Stimulated activated CD4-positive, alpha-beta T cell treated with anti-CD3 and anti-CD28 coated beads, Interleukin-1b, Interleukin-23, amount 100 ng/mL, for 4 hours (primary cell): ENCODE data around the gene GNA12.
"Not testable (repeated sequence)": the region's sequence is repeated elsewhere in the genome, so short reads cannot be mapped to it uniquely, and the experiment has no call there.

Source experiments
- DNase-seq, 2 donors: peaks; one replicate each; pipeline ENCODE4 v3.0.0-alpha.2; 2020; ENCODE audit warnings: low read depth in 2 of 2

GNA12 gene

DNA sequence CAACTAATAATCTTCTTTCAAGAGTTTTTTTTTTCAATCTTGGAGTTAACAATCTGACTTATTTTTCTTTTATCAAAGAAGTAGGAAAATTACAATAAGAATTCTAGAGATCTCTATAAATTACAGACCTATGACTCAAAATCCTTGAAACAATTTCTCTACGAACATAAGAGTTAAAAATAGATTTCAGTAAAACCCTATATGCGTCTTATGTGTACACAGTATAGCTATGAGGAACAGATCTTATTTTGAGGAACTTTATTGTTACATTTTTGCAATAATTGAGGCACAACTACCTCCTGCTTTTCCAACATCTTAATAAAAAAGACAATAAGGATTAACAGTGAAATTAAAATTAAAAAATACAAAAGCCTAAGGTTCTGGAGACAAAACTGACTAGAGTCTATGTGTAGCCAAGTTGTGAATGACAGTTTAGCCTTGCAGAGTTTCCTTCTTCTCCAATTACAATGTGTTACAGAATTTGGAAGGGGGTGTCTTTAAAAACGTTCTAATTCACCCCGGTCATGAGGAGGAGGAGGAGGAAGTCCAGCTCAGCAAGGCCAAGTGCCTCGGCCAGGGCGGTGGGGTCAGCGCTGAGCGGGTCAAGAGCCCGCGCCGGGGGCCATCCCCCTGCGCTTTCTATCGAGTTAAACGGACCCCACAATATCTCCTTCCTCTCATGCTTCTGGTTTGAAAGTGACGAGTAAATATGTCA is 115.6 kb downstream of the GNA12 start:
- DNase-seq: no peak

DNA sequence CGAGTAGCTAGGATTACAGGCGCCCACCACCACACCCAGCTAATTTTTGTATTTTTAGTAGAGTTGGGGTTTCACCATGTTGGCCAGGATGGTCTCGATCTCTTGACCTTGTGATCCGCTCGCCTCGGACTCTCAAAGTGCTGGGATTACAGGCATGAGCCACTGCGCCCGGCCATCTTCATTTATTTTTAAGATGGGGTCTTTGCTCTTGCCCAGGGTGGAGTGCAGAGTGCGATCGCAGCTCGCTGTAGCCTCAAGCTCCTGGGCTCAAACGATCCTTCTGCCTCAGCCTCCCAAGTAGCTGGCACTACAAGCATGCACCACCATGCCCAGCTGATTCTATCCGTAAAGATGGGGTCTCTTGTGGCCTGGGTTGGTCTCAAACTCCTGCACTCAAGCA is 116.9 kb downstream of the GNA12 start:
- DNase-seq: not testable (repeated sequence)

- DNase-seq: no peak
Observed at GRCh38 chr7:2726316-2727018, 117.6 kb downstream of the GNA12 start.

GRCh38 chr7:2725178-2726105 is 118.7 kb downstream of the GNA12 start:
- DNase-seq: no peak

- DNase-seq: no peak
Observed at GRCh38 chr7:2724453-2725177, 119.5 kb downstream of the GNA12 start.

DNA sequence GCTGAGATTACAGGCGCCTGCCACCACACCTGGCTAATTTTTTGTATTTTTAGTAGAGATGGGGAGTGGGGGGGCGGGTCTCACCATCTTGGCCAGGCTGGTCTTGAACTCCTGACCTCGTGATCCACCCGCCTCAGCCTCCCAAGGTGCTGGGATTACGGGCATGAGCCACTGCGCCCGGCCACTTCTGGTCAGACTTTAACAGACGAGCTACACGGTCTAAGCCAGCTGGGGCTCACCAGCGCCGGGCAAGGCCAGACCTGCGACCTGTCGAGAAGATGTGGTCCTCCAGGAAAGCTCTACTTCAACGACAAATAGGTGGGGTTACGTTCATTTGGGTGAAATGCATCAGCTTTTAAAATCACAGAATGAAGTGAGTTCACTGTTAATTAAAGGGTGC is 120.1 kb downstream of the GNA12 start:
- DNase-seq: not testable (repeated sequence)

GRCh38 chr7:2723138-2723850 is 120.8 kb downstream of the GNA12 start:
- DNase-seq: no peak

DNA sequence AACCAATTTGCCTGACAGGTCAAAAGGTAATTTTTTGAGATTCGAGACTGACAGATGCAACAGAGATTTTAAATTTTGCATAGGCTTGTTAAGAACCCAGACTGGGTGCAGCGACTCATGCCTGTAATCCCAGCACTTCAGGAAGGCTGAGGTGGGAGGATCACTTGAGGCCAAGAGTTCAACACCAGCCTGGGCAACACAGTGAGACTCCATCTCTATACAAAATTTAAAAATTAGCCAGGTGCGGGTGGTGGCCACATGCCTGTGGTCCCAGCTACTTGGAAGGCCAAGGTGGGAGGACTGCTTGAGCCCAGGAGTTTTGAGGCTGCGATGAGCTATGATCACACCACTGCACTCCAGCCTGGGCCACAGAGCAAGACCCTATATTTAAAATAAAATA is 121.5 kb downstream of the GNA12 start:
- DNase-seq: no peak

GRCh38 chr7:2721842-2722241 is 122.3 kb downstream of the GNA12 start:
- no peak for DNase-seq

DNA sequence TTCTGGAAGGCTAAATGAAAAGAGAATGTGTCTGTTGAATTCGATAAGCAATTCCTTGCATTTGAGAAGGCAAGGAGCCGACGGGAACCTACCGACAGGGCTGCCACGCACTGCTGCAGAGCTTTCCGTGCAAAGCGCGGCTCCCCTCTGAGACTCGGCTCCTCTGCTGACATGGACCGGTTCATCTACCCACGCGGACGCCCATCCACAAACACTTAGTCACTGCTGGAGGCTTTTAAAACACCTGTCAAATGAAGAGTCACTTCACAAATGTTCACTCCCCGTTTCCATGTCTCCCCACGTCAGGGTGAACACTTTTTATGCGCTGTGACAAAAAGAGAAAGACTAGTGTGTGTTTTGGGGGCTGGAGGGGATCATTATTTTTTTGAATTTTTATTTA is 124.1 kb downstream of the GNA12 start:
- no peak for DNase-seq

- peak; percentile 56 to 60 for DNase-seq
Observed at GRCh38 chr7:2719007-2719406, 125.1 kb downstream of the GNA12 start.

DNA sequence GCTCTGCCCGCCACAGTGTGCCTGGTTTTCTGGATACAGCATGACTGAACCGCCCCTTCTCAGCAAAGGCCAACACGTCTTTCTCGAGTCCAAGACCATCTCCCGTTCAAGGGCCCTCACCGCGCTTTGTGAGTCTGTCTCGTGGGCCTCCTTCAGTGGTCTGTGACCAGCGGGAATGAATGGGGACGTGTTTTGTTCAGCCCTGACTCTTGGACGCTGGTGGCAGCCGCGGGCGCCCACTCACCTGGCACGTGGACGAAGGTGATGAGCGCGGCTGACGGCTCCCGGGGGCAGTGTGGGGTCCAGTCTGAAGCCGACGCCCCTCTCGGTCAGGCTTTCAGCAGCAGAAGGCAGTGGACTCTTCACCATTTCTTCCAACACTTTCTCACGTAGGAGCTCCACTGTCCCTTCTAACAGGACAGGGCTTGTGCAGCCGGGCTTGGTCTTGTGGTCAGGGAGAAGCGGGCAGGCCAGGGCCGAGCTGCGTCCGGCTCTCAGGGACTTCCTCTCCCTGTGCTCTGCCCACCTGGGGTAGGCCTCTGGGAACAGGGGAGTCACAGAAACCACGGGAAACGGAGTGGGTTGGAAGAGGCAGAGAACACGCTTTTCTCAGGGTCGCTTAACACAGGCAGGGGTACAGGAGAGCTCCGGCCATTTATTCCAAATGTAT is 125.7 kb downstream of the GNA12 start:
- DNase-seq: no peak

DNA sequence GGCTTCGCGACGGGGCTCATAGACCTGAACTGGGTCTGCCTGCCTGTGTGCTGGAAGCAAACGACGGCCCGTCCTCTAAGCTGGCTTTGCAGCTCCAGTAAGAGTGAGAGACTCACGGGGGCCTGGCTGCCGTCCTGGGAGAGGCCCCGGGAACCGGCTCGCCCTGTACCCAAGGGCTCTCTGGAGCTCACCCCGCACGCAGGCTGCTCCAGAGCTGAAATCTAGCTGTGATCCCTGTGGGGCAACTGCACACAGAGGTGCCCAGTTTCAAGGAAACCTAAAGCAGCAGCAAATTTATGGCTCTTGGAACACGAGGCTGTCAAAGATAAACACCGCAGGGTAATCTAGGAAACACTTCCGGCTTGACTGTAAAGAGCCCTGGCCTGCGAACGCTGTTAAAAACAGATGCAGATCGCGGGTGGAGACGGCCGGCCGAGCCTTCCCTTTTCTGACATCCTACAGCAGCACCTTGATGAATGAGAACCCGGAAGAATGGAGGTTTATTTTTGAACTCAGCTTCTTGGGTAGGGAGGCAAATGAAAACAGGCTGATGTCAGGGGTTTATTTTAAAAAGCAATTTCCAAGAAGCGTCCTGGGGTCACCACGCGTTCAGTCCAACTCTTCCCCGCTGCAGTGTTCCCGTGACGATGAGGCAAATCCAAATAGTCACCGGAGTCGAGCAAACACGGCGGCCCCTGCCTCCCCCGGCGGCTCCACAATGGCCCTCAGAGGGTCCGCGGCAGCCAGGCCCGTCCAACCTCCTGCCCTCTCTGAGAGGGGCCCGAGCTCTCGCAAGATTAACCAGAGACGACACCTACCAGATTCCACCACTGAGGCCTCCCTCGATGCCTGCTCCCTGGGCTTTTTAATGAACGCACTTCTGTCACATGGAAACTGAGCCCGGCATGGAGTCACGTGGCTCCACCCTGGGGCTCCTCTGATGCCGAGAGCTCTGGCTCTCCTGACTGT is 126.5 kb downstream of the GNA12 start:
- no peak for DNase-seq

- DNase-seq: no peak
Observed at GRCh38 chr7:2716906-2717292, 127.2 kb downstream of the GNA12 start.

GRCh38 chr7:2716488-2716887 is 127.6 kb downstream of the GNA12 start:
- no peak for DNase-seq

DNA sequence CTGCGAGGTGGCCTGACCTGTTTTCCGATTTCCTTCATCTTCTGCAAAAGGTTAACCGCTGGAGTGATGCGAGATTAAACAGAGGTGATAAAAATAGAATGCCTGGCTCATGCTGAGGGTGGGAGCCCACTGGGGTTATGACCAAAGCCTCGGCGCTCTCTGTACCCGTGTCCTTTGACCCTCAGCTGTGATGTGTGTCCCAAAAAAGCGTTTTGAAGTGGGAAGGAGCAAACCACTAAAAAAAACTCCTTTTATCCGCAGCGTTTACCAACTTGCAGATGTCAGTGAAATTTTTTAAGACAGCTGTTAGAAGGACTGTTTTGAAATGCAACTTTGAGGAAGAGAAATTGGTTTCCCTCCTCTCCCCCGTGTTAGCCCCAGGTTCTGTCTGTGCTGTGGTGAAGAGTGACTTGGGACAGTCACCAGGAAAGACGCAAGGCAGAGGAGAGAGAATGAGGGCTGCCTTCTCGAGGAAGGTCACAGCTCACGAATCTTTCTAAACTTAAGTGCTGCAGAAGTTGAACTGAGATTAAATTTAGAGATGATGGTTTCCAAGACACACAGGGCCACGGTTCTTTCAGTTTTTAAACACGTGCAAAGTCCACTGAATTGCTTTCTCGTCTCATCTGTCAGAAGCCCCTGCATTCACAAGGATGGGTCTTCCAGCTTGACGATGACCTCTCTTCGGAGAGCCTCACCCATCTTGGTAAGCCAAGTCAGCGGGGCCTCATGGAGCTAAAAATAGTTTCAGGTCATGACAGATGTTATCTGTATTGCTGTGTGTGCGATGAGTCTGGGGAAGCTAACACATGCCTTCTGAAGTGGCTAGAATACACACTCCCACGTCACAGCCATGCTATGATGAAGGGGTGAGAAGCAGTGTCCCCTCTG is 128.5 kb downstream of the GNA12 start:
- DNase-seq: peak in 1 of 2 donors; percentile 26

- DNase-seq: no peak
Observed at GRCh38 chr7:2714636-2715035, 129.5 kb downstream of the GNA12 start.

- DNase-seq: no peak
Observed at GRCh38 chr7:2713978-2714377, 130.1 kb downstream of the GNA12 start.
